Iris pigment epithelial cell (primary cell): ENCODE measurements around the gene LOX.
A peak's percentile ranks its signal among the peaks of the same experiment; 100 is the strongest.

Experiments
- DNase-seq: peaks from one replicate; pipeline ENCODE4 v3.0.0-alpha.2; 2011; ENCODE audit warnings: low read depth

LOX gene

GRCh38 chr5:122053181-122054109 is 24.6 kb downstream of the LOX start:
- DNase-seq, result peak; percentile 71

GRCh38 chr5:122051569-122051968 is 26.5 kb downstream of the LOX start:
- no peak for DNase-seq

GRCh38 chr5:122050959-122051358 is 27.1 kb downstream of the LOX start:
- no peak for DNase-seq

- no peak for DNase-seq
These were observed 37.3 kb downstream of the LOX start for GRCh38 chr5:122040636-122041302.

DNA sequence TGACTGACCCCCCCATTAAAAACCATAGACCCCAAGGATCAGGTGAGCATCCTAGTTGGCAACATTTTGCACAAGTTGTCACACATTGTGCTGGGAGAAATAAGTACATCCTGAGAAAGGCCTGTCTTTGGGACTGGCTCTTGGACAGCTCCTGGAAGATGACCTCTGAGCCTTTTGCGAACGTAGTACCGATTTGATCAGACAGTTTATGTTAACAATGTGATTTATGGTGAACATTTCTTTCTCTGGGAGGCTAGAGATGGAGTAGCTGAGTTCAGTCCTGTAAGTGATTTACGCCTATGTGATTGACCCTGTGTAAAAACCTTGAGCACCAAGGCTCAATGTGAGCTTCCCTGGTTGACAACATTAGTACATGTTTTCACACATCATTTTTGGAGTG is 41.7 kb downstream of the LOX start:
- DNase-seq, result no peak

DNA sequence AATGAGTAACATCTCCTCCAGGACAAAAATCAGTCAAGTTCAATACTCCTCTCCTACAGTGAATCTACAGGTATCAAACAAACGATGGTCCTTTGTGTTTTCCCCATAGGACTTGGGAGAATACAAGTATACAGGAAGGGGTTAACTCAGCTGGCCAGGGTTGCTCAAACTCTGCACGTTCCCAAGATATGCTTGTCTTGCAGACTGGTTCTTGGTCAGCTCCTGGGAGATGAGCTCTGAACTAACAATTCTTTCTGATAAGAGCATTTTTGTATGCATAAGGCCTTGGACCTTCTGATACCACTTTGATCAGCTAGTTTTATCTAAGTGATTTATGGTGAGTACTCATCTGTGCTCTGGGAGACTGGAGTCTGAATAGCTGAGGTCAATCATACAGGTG is 42.1 kb downstream of the LOX start:
- DNase-seq, result no peak

DNA sequence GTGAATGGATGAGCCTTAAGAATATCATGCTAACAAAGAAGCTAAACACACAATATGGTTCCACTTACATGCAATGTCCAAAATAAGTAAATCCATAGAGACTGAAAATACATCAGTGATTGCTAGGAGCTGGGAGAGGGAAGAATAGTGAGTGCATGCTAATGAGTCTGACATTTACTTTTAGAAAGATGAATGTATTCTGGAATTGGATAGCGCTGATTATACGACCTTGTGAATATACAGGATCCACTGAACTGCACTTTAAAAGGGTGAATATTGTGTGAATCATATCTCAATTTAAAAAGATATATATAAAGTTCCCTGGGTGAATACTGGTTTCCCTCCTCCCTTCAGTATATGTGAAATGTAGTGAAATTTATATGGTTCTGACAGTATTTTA is 46.2 kb downstream of the LOX start:
- no peak for DNase-seq

DNA sequence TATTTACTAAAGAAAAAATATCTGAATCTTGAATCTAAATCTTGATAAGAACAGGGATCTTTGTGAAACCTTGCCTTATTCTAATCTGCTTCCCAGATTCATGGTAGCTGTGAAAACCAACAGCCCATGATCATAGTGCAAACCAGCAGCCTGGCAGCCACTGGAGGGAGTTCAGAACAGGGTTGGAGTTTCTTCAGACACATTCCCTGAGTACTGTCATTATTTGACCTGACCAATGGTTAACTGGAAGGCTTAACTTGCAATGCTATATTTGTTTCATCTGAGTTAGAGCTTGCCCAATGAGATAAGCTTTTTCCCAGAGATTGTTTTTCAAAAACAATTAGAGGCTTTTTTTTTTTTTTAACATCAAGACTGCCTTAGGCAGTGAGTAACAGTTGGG is 47.8 kb downstream of the LOX start:
- DNase-seq, result peak; percentile 47

- no peak for DNase-seq
These were observed 48.2 kb downstream of the LOX start for GRCh38 chr5:122029818-122030217.

GRCh38 chr5:122022966-122023365 is 55.1 kb downstream of the LOX start:
- DNase-seq, result no peak

DNA sequence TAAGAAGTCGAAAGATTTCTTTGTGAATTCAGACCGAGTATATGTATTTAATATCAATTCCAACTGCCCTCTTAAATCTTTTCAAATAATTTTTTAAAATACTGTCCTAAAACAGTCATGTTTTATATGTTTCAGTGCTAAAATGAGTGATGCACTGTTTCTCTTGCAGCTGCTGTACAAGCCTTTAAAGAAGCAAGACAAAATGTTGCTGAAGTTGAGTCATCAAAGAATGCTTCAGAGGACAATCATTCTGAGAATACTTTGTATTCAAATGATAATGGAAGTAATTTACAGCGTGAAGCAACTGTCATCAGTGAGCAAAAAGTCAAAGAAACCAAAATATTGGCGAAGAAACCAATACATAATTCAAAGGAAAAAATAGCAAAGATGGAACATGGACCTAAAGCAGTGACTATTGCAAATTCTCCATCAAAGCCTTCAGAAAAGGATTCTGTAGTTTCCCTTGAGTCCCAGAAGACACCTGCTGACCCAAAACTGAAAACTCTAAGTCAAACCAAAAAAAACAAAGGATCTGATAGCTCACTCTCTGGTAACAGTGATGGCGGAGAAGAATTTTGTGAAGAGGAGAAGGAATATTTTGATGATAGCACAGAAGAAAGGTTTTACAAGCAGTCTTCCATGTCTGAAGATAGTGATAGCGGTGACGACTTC is 58.0 kb downstream of the LOX start:
- DNase-seq, result peak; percentile 35

- no peak for DNase-seq
These were observed 62.6 kb downstream of the LOX start for GRCh38 chr5:122015471-122015870.

DNA sequence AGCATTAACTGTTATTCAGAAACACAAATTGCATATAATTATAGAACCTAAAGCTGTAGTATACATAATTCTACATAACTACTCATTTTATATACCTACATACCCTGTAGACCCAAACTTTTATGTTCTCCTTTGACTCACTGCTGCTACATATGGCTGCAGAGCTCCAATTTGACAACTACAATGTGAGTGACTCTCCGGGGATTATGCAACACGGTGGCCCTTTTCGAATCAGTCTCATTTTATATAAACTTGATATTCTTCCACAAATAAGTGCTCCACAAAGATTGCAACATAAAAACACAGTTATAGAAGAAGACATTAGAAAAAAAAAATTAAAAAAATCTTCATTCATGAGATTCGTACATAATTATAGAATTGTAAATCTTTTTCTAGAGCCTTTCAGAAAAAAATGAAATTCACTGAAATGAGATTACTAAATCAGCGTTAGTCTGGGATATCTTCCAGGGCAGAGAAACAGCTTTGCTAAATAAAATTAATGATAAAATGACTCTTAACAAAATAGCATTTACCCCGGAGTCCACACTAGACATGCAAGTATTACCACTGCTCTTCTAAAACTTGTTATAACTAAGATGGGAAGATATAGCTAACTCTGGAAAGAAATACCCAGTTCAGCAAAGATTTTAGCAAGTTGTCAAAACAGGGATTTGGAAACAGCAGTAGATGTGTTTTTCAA is 63.7 kb downstream of the LOX start:
- no peak for DNase-seq
